ENCODE measurements around the gene MSH5. TPM values are rescaled to one million over a fixed set of nuclear protein-coding genes. Genes with fewer than 3 reads are reported as not detected.
A peak's percentile ranks its signal among the peaks of the same experiment; 100 is the strongest.

MSH5 gene
- total and polyA plus RNA-seq, 9 of the 15 experiments (the other 6 are each of a cell fraction or from before 2014, with no cell fraction given), result 12.5 to 104 (median 46.6) TPM

DNA sequence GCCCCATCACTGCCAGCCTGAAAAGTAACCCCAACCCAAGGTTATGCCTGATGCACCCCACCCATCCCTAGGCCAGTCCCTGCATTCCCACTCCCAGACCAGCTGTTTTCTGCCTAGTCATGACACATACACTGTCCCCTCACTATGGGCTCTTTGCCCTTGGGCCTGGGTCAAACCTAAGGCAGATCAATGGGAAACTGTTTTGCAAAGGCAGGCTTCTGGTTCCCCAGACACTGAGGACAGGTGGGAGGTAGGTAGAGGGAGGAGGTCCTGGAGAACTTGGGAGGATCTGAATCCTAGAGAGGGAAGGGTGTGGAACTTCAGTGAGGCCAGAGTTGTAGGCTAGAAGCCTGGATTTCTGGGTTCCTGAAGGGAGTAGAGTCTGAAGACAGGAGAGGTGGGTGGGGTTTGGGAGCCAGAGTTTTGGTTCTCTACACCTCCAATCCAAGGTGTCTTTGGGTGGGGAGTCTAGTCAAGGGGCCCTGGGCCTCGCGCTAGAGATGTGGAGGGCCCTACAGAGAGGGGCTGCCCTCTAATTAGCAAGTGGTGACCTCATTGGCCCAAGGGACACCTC, 5.5 kb upstream of the MSH5 start (continued):
- peak; percentile 62; the same call in 1 of the 2 replicates for TF ChIP-seq OTX1 (CRISPR knock-in tag; IDR thresholded peaks at IDR 0.05)
- TF ChIP-seq CSDE1 (IDR thresholded peaks at IDR 0.05), result peak in 1 of 2 experiments; percentile 34; a peak in 1 of 4 replicates
- peak; percentile 86 for TF ChIP-seq MAFG (tag; conservative IDR thresholded peaks at IDR 0.05)
- TF ChIP-seq SNRNP70 (optimal IDR thresholded peaks at IDR 0.05; ENCODE audit: low read depth, low read length), result peak; percentile 59
- 0 out of 2 replicates have a peak, but pooled peaks have one; percentile 48 for TF ChIP-seq ELF4 (CRISPR knock-in tag; IDR thresholded peaks at IDR 0.05)
- TF ChIP-seq, protein P1, sequence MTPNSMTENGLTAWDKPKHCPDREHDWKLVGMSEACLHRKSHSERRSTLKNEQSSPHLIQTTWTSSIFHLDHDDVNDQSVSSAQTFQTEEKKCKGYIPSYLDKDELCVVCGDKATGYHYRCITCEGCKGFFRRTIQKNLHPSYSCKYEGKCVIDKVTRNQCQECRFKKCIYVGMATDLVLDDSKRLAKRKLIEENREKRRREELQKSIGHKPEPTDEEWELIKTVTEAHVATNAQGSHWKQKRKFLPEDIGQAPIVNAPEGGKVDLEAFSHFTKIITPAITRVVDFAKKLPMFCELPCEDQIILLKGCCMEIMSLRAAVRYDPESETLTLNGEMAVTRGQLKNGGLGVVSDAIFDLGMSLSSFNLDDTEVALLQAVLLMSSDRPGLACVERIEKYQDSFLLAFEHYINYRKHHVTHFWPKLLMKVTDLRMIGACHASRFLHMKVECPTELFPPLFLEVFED (CRISPR knock-in tag; conservative IDR thresholded peaks at IDR 0.05), result 0 out of 2 replicates have a peak, but pooled peaks have one; percentile 54
- no peak for TF ChIP-seq ZNF764 (CRISPR knock-in tag; IDR thresholded peaks at IDR 0.05; ENCODE audit: low read depth)
- no peak; the same call in 1 of the 2 replicates for TF ChIP-seq NFE2L1 (tag; IDR thresholded peaks at IDR 0.05; ENCODE audit: borderline replicate concordance, low read depth)
- peak; percentile 66 for TF ChIP-seq DMBX1 (CRISPR knock-in tag; IDR thresholded peaks at IDR 0.05; ENCODE audit: borderline replicate concordance)
- TF ChIP-seq CCAR2 (IDR thresholded peaks at IDR 0.05; ENCODE audit: low read depth, low read length), result 0 out of 2 replicates have a peak, but pooled peaks have one; percentile 6
- TF ChIP-seq CBFB (CRISPR knock-in tag; IDR thresholded peaks at IDR 0.05), result peak; percentile 30; the same call in 1 of the 2 replicates
- TF ChIP-seq HDAC1 (IDR thresholded peaks at IDR 0.05), result peak in 1 of 2 experiments; percentile 2; a peak in 1 of 4 replicates
- TF ChIP-seq CREB1 (IDR thresholded peaks at IDR 0.05), result peak; percentile 9; the same call in 1 of the 2 replicates
- TF ChIP-seq CREB1 (CRISPR knock-in tag; IDR thresholded peaks at IDR 0.05), result no peak
- TF ChIP-seq, protein P2, sequence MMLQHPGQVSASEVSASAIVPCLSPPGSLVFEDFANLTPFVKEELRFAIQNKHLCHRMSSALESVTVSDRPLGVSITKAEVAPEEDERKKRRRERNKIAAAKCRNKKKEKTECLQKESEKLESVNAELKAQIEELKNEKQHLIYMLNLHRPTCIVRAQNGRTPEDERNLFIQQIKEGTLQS (IDR thresholded peaks at IDR 0.05), result no peak
- TF ChIP-seq, protein P2 (CRISPR knock-in tag; conservative IDR thresholded peaks at IDR 0.05), result 0 out of 2 replicates have a peak, but pooled peaks have one; percentile 96
- TF ChIP-seq, protein P3, sequence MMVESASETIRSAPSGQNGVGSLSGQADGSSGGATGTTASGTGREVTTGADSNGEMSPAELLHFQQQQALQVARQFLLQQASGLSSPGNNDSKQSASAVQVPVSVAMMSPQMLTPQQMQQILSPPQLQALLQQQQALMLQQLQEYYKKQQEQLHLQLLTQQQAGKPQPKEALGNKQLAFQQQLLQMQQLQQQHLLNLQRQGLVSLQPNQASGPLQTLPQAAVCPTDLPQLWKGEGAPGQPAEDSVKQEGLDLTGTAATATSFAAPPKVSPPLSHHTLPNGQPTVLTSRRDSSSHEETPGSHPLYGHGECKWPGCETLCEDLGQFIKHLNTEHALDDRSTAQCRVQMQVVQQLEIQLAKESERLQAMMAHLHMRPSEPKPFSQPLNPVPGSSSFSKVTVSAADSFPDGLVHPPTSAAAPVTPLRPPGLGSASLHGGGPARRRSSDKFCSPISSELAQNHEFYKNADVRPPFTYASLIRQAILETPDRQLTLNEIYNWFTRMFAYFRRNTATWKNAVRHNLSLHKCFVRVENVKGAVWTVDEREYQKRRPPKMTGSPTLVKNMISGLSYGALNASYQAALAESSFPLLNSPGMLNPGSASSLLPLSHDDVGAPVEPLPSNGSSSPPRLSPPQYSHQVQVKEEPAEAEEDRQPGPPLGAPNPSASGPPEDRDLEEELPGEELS (CRISPR knock-in tag; IDR thresholded peaks at IDR 0.05; ENCODE audit: borderline replicate concordance), result no peak; the same call in 1 of the 2 replicates
- TF ChIP-seq ZNF354B (CRISPR knock-in tag; IDR thresholded peaks at IDR 0.05), result no peak
- TF ChIP-seq ZNF384 (IDR thresholded peaks at IDR 0.05; ENCODE audit: low read depth, low read length), result no peak
- 0 out of 2 replicates have a peak, but pooled peaks have one; percentile 6 for TF ChIP-seq ZNF57 (CRISPR knock-in tag; IDR thresholded peaks at IDR 0.05)
- TF ChIP-seq JUNB (CRISPR knock-in tag; conservative IDR thresholded peaks at IDR 0.05), result peak; percentile 79; the same call in 1 of the 2 replicates
- 0 out of 2 replicates have a peak, but pooled peaks have one; percentile 15 for TF ChIP-seq FOXK1 (CRISPR knock-in tag; IDR thresholded peaks at IDR 0.05; ENCODE audit: borderline replicate concordance)
